Measurements from ENCODE around the gene TNIK.

DNA sequence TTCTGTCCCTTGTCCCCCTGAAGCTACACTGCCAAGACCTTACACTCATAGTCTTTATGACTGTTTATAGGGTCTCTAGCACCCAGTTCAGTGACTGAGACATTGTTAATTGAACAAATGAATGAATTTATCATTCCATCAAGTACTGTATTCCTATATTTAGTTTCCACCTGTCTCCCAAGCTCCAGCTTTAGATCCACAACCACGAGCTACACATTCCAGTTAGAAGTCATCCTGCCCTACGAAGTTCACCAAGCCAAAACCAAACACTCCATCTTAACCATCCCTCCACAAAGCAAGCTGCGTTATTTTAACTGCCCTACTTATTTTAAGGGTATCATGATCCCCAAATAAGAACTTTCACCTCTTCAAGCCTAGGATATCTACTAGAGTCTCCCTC, 31.3 kb downstream of the TNIK start:
- TF ChIP-seq MAFK (IDR thresholded peaks at IDR 0.05; ENCODE audit: low read depth, low read length) = no peak
- TF ChIP-seq MAZ (IDR thresholded peaks at IDR 0.05; ENCODE audit: borderline replicate concordance, low read depth, low read length) = no peak
- no peak for TF ChIP-seq POLR2A (IDR thresholded peaks at IDR 0.05; ENCODE audit: low read depth, low read length)

Data from IMR-90 (cell line).